Measurements from ENCODE around the gene NEO1.

DNA sequence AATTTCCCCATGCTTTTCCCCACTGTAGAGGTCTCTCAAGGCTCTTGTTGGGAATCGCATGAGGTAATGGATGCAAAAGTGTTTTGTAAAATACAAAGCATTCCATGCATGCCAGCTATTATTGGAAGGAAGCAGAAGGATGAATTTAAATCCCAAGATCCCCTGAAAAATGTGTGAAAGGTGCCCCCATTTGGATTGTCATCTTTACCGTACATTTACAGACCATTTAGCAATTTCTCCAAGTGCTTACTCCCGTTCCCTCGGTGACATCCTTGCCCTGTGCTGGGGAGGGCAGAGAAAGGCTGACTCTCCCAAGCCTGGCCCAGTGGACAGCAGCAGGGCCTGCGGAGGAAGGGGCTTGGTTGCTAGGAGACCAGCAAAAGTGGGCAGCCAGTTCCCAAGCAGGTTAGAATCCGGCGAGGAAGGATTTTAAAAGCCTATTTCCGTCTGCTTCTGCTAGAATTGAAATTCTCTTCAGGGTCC, 31.1 kb upstream of the NEO1 start:
- TF ChIP-seq, protein P1, sequence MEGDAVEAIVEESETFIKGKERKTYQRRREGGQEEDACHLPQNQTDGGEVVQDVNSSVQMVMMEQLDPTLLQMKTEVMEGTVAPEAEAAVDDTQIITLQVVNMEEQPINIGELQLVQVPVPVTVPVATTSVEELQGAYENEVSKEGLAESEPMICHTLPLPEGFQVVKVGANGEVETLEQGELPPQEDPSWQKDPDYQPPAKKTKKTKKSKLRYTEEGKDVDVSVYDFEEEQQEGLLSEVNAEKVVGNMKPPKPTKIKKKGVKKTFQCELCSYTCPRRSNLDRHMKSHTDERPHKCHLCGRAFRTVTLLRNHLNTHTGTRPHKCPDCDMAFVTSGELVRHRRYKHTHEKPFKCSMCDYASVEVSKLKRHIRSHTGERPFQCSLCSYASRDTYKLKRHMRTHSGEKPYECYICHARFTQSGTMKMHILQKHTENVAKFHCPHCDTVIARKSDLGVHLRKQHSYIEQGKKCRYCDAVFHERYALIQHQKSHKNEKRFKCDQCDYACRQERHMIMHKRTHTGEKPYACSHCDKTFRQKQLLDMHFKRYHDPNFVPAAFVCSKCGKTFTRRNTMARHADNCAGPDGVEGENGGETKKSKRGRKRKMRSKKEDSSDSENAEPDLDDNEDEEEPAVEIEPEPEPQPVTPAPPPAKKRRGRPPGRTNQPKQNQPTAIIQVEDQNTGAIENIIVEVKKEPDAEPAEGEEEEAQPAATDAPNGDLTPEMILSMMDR (IDR thresholded peaks at IDR 0.05), result no peak
- TF ChIP-seq CHD4 (IDR thresholded peaks at IDR 0.05; ENCODE audit: borderline replicate concordance), result no peak
- no peak for TF ChIP-seq RFX5 (IDR thresholded peaks at IDR 0.05)
- TF ChIP-seq MAX (IDR thresholded peaks at IDR 0.05), result no peak
